Measurements from ENCODE around the gene NWD2. TPM values are rescaled to one million over a fixed set of nuclear protein-coding genes. Genes with fewer than 3 reads are reported as not detected.
"Not testable (repeated sequence)": the region's sequence is repeated elsewhere in the genome, so short reads cannot be mapped to it uniquely, and the experiment has no call there.

The NWD2 gene, protein sequence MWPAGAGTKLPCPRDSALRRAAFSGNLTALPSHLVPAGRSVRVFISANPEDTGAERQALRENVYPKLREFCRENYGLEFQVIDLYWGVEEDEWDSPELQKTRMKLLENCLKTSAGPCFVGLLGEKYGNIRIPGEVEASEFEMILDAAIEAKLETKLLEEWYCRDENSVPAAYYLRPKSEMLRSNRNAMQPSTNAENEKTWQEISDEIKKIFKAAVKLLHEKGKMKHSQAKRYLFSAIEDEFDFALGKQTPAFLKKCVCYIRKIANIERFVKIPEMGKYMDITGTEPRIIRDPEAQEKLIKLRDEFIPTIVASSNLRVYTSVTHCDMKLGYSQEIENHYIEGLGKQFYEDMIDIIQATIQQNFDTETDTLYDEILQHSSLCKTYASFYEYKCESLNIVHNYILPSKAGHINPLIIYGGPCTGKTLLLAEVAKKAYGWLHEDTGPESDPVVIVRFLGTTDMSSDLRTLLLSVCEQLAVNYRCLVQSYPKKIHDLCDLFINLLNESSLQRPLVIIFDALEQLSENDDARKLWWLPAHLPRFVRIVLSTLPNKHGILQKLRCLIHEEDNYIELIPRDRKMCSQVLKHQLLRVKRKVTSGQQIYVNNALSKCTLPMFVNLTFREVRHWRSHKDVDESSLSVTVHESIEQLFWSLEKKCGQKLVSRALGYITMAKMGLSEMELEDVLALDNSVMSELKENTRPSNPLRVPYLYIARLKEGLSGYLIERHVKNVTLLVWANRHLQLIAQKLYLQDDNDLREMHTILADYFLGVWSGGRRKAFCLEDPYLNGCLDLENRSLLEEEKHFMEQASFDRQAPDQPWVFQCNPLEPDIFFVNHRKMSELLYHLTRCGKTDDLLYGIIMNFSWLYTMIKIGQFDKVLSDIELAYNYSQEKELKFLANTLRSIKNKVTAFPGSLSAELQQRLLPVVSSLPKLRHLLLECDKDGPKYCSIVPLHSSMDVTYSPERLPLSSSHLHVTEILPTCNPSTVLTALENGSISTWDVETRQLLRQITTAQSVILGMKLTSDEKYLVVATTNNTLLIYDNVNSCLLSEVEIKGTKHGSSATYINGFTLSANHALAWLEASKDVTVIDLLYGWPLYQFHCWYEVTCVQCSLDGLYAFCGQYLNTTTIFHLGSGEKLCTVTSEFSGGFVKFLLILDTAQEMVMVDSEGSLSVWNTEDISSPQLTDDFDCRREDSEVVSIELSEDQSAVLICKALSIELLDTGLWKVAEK (N-terminal part only)
- 0.08 TPM for total RNA-seq
- long read RNA-seq, result 0 reads

DNA sequence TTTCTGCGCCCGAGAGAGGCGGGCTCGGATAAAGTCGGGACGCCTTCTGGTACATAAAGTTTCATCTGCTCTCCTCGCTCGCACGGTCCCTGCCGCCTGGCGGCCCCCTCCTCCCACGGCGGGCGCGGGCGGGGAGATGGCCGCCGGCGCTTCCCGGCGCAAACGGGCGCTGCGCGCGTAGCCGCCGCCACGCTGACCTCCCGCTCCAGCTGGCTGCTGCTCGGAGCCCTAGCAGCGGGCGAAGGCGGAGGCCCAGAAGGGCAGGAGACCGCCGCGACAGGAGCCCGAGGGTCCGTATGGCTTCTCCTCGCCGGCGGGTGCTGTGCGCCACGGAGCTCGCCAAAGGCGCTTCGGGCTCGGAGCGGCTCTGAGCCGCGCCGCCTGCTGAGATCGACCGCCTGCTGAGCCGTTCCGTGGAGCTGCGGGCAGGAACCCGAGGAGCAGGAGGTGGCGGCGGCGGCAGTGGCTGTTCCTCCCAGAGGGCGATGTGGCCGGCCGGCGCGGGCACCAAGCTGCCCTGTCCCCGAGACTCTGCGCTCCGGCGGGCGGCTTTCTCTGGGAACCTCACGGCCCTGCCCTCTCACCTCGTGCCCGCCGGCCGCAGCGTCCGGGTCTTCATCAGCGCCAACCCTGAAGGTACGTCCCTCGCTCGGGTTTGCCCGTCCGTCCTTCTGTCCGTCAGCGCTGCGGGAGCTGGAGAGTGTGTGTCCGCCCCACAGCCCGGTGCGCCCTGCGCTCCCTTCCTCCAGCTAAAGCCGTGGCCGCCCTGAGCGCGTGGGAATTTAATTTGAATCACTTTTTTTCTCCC lies at the start of gene NWD2:
Gene NWD2 (plus strand): TSS at position 161 of the 808 bp plus-strand sequence. CDS start 325 bp downstream, at position 486.
- intact Hi-C loops (cut with DNase I), result no loop called here
- DNase-seq (ENCODE audit: missing footprints) (peak; percentile 64), ATAC-seq (no peak)

GRCh38 chr4:37197899-37198298 lies 46.6 kb upstream of the NWD2 start:
- DNase-seq (ENCODE audit: missing footprints), result no peak
- ATAC-seq, result no peak
- intact Hi-C loops (cut with DNase I), result no loop called here

DNA sequence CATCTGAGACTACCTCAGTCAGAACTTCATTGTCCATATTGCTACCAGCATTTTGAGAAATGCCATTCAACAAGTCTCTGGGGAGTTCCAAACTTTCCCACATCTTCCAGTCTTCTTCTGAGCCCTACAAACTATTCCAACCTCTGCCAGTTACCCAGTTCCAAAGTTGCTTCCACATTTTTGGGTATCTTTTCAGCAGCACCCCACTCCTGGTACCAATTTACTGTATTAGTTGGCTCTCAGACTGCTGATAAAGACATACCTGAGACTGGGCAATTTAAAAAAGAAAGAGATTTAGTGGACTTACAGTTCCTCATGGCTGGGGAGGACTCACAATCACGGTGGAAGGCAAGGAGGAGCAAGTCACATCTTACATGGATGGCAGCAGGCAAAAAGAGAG lies 39.8 kb upstream of the NWD2 start:
- ATAC-seq; DNase-seq (ENCODE audit: missing footprints); intact Hi-C loops (cut with DNase I): not testable (repeated sequence)

- ATAC-seq, result no peak
- intact Hi-C loops (cut with DNase I), result no loop called here
- no peak for DNase-seq (ENCODE audit: missing footprints)
These were observed 28.3 kb upstream of the NWD2 start for GRCh38 chr4:37216209-37216608.

GRCh38 chr4:37219242-37219641 lies 25.3 kb upstream of the NWD2 start:
- ATAC-seq (no peak), DNase-seq (ENCODE audit: missing footprints) (no peak)
- intact Hi-C loops (cut with DNase I), result no loop called here

DNA sequence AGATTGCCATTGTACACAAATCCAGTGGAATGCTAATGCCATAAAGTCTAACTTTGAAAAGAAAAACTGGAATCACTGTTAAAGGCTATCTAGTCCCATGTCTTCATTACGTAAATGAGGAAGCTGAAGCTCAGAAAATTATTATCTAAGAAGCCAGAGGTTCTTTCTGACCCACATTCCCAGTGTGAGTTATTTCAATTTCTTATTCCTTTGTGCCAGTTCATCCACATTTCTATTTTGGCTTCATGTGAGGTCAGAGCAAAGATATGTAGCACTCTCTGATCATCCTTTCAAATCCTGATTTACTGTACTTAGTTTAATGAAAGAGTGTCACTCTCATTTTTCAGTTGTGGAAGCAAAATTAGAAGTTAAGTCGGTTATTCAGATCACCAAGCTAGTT lies 24.6 kb upstream of the NWD2 start:
- no peak for DNase-seq (ENCODE audit: missing footprints)
- intact Hi-C loops (cut with DNase I), result no loop called here
- ATAC-seq, result no peak

DNA sequence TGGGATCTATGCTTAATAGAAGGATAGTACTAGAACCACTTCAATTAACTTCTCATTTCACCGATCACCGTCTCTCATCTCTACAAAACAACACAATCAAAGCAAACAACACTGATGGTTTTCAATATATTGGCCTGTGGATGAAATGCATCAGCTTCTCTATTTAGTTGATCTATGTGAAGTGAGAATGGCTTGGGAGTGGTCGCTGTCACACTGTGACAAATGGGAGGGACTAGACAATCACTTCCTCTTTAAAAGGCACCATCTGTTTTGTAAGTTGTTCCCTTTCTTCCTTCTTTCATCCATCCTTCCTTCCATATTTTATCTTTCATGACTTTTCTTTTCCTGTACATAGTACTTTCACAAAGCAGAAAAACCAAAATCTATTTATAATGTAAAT lies 23.9 kb upstream of the NWD2 start:
- intact Hi-C loops (cut with DNase I), result no loop called here
- DNase-seq (ENCODE audit: missing footprints) (no peak), ATAC-seq (no peak)

DNA sequence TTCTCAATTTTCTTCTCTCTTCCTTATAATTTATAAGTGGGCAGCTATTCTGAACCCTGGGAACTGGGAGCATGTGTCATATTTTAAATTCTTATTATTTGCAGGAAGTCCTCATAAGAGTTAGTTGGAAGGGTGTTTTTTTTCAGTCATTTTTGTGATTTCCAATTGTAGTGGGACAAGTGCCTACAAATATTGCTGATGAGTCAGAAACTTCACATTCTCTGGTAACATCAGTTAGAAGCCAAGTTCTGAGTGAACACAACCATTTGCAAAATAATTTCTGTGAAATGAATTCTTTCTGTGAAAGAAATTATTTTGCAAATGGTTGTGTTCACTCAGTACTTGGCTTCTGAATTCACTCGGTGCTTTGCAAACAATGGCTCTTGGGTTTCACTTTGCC lies 20.8 kb upstream of the NWD2 start:
- no peak for ATAC-seq
- intact Hi-C loops (cut with DNase I), result no loop called here
- no peak for DNase-seq (ENCODE audit: missing footprints)

GRCh38 chr4:37224854-37225253 lies 19.7 kb upstream of the NWD2 start:
- intact Hi-C loops (cut with DNase I), result no loop called here
- ATAC-seq (no peak), DNase-seq (ENCODE audit: missing footprints) (no peak)

- no peak for ATAC-seq
- intact Hi-C loops (cut with DNase I), result no loop called here
- no peak for DNase-seq (ENCODE audit: missing footprints)
These were observed 18.8 kb upstream of the NWD2 start for GRCh38 chr4:37225778-37226177.

DNA sequence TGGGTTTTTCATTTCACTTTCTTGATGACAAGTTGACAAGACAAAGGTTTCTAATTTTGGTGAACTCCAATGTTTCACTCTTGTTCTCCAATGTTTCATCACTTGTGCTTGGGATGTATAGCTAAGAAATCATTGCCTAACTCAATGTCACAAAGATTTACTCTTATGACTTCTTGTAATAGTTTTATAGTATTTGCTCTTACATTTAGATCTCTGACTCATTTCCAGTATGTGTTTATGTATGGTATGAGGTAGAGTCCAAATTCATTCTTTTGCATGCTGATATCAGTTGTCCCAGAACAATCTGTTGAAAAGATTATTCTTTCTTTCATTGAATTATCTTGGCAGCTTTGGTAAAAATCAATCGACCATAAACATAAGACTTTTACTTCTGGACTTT lies 12.2 kb upstream of the NWD2 start:
- intact Hi-C loops (cut with DNase I), result no loop called here
- ATAC-seq (no peak), DNase-seq (ENCODE audit: missing footprints) (no peak)

DNA sequence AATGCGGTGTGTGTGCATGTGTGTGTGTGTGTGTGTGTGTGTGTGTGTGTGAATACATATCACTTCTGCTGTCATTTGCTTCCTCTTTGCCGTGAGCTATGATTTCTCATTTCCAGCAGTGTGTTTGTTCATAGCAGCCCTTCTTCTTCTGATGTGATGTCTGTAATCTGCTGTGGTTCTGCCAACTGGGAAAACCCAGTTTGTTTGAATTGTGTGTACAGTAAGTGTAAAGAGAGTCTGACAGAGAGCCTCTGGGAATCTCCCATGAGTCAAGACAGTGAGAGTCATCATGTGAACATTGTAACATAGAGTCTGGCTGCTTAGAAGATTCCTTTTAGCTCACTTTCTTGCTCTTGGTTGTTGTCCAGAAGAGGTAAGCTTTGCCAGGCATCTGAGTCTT lies 8.4 kb upstream of the NWD2 start:
- no peak for ATAC-seq
- intact Hi-C loops (cut with DNase I), result no loop called here
- DNase-seq (ENCODE audit: missing footprints), result no peak

- ATAC-seq (no peak), DNase-seq (ENCODE audit: missing footprints) (no peak)
- intact Hi-C loops (cut with DNase I), result no loop called here
These were observed 2.9 kb upstream of the NWD2 start for GRCh38 chr4:37241647-37242046.

DNA sequence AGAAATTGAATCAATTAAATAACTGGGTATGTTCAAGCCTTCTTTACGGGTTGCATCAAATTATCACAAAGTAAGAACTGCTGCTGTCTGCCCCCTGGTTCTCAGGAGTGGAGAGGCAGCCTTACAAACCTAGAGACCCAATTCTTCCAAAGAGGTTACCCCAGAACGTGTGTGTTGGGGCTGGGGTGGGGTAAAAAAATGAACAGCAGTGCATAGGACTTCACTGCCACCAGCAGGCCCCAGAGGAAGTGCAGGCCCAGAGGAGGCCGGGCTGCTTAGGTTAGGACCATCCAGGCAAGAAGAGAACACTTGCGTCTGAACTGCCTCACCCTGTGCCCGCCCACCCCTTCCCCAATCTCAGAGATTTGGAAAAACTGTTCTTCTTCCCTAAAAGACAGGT lies 1.5 kb upstream of the NWD2 start:
- ATAC-seq, result no peak
- intact Hi-C loops (cut with DNase I), result no loop called here
- DNase-seq (ENCODE audit: missing footprints), result no peak

DNA sequence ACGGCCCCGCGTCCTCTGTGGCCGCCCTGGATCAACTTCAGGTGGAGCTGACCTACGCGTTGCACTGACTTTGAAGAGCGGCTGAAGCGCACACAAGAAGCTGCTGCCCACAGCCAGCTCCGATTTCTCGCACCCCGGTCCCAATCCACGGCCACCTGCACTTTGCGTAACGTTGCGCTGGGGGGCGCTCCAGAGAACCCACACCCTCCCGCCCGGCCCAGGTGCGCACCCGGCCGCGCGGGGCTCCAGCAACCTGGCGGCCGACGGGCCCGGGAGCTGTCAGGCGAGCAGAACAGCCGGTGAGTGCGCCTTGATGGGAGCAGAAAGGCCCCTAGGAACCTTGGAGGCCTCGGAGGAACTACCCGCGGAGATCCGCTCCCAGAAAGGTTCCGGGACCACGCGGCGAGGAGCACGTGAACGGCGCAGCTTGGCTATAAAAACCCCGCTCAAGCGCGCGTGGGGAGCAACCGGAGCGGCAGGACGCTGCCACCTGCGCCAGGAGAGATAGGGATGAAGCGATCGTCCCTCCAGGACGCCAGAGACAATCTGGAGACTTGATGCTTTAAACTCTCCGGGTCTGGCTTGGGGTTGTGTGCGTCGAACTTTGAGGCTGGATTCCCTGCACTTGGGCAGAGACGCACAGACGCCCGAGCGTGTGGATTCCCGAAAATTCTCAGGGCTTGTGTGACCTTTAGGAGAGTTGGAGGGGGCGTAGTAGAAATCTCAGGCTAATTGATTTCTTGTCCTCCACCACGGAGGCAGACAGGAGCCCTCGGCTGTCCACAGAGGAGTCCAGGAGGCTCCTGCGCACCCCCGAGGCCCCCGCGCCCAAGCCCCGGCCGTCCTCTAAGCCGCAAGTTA lies 591 bp upstream of the NWD2 start:
- intact Hi-C loops (cut with DNase I), result no loop called here
- ATAC-seq, result no peak
- DNase-seq (ENCODE audit: missing footprints), result peak; percentile 42

GRCh38 chr4:37245391-37245954 lies 930 bp downstream of the NWD2 start:
- intact Hi-C loops (cut with DNase I), result no loop called here
- DNase-seq (ENCODE audit: missing footprints), result no peak
- ATAC-seq, result no peak

DNA sequence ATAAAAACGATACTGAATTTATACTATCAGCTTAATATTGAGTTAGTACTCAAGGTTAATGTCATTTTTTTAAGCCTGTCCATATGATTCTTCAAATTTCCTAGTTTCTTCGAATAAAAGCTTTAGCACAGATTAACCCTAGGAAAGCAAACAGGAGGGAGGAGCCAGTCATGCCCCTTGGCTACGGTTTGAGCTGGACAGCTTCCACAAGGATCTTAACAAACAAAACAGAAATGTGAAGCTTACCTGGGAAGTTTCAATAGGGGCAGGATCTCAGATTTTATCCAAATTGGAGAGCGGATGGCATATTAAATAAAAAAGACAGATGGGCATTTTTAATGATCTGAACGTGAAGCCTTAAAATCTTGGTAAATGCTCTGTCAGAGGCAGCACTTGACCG lies 2.3 kb downstream of the NWD2 start:
- DNase-seq (ENCODE audit: missing footprints) (no peak), ATAC-seq (no peak)
- intact Hi-C loops (cut with DNase I), result no loop called here
